Transverse colon (tissue), 4 donors: ENCODE measurements around the gene UBTF.

Experiments used
- POLR2A ChIP-seq: fragments of 450-650 bp; IDR thresholded peaks from one replicate; pipeline ENCODE4 v1.6.1; 2016; ENCODE audit warnings: antibody characterized with exemption, mild to moderate bottlenecking, moderate library complexity
- POLR2AphosphoS5 ChIP-seq, 3 donors: sonication (generic); formaldehyde crosslinking; IDR thresholded peaks; one replicate each; pipeline ENCODE4 v1.6.1; 2016; ENCODE audit warnings: antibody characterized with exemption in 3 of 3
- TF ChIP-seq, protein P1 (sequence below), 5 experiments: fragments of 200-600 bp in 3 of 5; fragments of 450-650 bp in 2 of 5; sonication (generic) in 3 of 5; IDR thresholded peaks; 1 replicate in 2 of 5; 2 replicates in 3 of 5; pipeline ENCODE4 v1.5.1; 2016 to 2017; ENCODE audit warnings: antibody characterized with exemption in 5 of 5, inconsistent platforms in 3 of 5, mild to moderate bottlenecking in 2 of 5, moderate library complexity in 1 of 5

- TF ChIP-seq POLR2A, result no peak
- no peak for TF ChIP-seq POLR2AphosphoS5 (IDR thresholded peaks at IDR 0.05)
- TF ChIP-seq, protein P1, sequence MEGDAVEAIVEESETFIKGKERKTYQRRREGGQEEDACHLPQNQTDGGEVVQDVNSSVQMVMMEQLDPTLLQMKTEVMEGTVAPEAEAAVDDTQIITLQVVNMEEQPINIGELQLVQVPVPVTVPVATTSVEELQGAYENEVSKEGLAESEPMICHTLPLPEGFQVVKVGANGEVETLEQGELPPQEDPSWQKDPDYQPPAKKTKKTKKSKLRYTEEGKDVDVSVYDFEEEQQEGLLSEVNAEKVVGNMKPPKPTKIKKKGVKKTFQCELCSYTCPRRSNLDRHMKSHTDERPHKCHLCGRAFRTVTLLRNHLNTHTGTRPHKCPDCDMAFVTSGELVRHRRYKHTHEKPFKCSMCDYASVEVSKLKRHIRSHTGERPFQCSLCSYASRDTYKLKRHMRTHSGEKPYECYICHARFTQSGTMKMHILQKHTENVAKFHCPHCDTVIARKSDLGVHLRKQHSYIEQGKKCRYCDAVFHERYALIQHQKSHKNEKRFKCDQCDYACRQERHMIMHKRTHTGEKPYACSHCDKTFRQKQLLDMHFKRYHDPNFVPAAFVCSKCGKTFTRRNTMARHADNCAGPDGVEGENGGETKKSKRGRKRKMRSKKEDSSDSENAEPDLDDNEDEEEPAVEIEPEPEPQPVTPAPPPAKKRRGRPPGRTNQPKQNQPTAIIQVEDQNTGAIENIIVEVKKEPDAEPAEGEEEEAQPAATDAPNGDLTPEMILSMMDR (IDR thresholded peaks at IDR 0.05), result no peak
These were observed 2.3 kb upstream of the UBTF start for GRCh38 chr17:44221862-44222111.
